HFF-Myc (cell line): ENCODE measurements around the gene B4GALT1.
"Not testable (repeated sequence)": the region's sequence is repeated elsewhere in the genome, so short reads cannot be mapped to it uniquely, and the experiment has no call there.

Experiments
- DNase-seq: peaks from one replicate; pipeline ENCODE4 v3.0.0-alpha.2; 2011; ENCODE audit warnings: low read depth; ENCODE audit errors: extremely low read depth
- H3K4me3 ChIP-seq: replicated peaks from 2 replicates; pipeline ENCODE4 v1.5.1; 2011; ENCODE audit warnings: low read depth, mild to moderate bottlenecking, control low read depth, low read length
- TF ChIP-seq, protein P1 (sequence below): IDR thresholded peaks from 2 replicates; pipeline ENCODE4 v1.5.1; 2012; ENCODE audit warnings: mild to moderate bottlenecking, low read depth, low read length, control low read depth; ENCODE audit errors: missing control alignments

B4GALT1 gene

DNA sequence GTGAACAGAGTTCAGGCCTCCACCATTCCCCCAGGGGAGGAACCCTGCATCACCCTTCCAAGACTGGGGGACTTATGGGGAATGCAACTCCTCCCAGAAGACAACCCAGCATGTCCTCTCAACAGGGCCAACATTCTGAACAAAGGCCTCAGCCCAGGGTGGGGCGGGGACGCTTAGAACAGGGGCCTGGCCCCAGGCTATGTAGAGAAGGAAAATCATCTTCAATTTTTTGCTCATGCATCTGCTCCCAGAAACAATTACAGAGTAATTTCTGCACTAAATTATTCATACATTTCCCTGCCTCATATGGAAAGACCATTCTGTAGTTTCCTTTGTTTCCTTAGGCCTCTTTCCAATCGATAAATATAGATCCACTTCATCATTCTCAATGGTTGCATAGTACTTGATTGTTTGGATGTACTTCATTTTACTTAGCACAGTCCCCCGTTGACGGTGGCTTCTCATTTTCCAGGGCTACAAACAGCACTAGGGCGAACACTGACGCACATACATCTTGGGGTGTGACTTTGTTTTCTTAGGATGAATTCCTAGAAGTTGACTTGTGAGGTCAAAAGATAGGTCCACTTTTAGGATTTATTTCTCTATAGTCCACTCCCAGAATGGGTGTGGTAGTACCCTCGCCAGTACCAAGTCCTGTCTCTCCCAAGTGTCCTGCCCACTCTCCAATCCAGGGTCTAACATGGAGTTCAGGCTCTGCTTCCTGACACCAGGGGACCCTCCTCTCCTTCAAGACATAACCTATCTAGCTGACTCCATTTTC is 63.4 kb downstream of the B4GALT1 start:
- no peak for DNase-seq
- H3K4me3 ChIP-seq, result no peak overlapping the region
- TF ChIP-seq, protein P1, sequence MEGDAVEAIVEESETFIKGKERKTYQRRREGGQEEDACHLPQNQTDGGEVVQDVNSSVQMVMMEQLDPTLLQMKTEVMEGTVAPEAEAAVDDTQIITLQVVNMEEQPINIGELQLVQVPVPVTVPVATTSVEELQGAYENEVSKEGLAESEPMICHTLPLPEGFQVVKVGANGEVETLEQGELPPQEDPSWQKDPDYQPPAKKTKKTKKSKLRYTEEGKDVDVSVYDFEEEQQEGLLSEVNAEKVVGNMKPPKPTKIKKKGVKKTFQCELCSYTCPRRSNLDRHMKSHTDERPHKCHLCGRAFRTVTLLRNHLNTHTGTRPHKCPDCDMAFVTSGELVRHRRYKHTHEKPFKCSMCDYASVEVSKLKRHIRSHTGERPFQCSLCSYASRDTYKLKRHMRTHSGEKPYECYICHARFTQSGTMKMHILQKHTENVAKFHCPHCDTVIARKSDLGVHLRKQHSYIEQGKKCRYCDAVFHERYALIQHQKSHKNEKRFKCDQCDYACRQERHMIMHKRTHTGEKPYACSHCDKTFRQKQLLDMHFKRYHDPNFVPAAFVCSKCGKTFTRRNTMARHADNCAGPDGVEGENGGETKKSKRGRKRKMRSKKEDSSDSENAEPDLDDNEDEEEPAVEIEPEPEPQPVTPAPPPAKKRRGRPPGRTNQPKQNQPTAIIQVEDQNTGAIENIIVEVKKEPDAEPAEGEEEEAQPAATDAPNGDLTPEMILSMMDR, result no peak

DNA sequence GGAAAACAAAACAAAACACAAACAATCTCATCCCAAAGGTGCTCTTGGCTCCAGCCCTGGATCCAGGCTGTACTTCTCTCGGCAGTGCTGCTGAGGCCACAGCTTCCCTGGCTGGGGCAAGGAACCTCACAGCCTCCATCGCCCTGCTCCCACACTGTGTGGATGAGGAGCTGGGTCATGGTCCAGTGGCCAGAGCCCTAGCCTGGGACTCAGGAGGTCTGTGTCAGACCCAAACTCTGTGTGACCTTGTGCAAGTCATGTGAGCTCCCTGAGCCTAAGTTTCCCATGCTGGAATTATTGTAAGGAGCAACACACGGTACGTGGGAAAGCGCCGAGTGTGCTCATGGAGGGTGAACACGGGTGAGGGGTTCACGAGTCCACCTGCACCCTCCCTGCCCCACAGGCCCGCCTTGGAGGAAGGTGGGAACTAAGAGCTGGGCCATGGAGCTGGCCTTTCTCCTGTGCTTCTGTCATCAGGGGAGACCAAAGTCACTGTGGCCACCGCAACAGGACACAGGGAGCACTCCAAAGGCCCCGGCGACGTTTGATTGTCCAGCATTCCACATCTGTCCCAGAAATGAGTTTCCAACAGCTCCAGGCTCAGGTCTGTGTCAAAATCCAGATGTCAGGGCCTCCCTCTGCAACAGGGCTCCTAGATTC is 64.5 kb downstream of the B4GALT1 start:
- H3K4me3 ChIP-seq, result no peak overlapping the region
- TF ChIP-seq, protein P1, result no peak
- no peak for DNase-seq

DNA sequence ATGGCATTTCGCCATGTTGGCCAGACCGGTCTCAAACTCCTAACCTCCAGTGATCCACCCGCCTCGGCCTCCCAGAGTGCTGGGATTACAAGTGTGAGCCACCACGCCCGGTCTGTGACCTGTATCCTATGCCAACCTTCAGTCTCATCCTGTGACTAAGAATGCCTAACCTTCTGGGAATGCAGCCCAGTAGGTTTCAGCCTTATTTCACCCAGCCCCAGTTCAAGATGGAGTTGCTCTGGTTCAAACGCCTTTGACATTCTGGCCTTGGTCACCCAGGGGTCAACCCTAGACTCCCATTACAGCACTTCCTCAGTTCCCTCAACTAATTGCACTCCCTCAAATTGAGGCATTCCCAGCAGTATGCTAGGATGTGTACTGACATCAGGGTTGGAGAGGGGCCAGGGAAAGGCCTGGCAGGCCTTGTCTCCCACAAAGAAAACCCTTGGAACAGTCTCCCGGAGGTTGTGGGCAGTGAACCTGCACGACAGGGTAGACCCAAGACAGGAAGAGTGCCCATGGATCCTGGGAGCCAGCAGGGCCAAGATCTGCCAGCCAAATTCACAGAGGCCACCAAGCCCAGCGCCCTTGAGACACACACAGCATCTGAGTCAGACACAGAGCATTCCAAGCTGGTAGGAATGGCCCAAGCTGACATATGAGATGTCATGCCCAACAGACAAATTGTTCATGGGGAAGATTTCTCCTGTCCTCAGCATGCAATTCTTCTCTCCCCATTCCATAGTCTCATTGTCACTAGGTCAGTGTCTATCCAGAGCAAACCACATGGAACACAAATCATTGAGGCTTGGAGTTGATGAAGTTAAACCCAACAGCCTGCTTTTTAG is 65.8 kb downstream of the B4GALT1 start:
- TF ChIP-seq, protein P1, result no peak
- no peak for DNase-seq

DNA sequence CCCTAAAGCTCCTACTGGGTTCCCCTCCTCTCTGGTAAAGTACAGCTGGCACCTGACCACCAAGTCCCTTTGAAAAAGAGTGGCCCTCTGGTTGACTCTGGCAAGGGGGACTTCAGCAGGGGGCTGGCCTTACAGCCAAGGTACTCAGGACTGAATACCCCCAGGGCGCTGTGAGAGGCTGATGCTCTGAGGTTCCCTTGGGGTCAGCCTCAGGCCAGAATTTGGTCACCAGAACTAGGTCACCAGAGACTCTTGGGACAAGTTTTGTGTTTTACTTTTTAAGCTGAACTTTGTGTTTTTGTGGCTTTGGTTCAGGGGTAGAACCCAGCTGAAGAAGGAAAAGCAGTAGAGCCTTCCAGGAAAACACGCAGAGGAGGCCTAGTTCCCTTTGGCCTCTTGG is 67.4 kb downstream of the B4GALT1 start:
- no peak overlapping the region for H3K4me3 ChIP-seq
- TF ChIP-seq, protein P1, result no peak
- no peak for DNase-seq

More for the DNA sequence above, 65.8 kb downstream of the B4GALT1 start:
- no peak overlapping the region for H3K4me3 ChIP-seq

DNA sequence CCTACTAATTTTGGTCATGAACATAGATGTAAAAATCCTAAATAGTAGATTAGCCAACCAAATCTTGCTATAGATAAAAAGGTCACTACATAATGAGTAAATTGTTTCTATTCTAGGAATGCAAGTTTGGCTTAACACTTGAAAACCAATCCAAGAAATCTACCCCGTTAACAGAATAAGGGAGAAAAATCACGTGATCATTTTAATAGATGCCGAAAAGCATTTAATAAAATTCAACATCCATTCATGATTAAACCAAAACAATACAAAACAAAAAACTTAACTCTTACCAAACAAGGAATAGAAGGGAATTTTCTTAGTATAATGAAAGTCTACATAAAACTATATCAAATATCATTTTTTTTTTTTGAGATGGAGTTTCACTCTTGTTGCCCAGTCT is 69.9 kb downstream of the B4GALT1 start:
- DNase-seq, result no peak
- no peak overlapping the region for H3K4me3 ChIP-seq
- TF ChIP-seq, protein P1, result no peak

DNA sequence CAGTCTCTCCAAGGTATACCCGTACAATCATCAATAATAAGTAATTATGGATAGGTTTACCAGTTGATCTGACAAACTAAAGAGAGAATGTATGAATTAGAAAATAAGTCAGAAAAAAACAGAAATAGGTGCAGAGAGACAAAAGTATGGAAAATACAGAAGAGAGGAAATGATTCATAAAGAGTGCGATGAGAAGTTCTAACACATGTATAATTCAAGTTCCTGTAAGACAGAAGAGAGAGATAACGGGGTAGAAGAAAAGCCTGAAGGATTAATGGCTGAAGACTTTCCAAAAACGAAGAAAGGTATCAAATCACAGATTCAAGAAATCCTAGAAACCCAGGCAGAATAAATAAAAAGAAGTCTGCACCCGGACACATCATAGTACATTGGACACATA is 74.5 kb downstream of the B4GALT1 start:
- no peak for DNase-seq
- H3K4me3 ChIP-seq, result no peak overlapping the region
- TF ChIP-seq, protein P1, result no peak

DNA sequence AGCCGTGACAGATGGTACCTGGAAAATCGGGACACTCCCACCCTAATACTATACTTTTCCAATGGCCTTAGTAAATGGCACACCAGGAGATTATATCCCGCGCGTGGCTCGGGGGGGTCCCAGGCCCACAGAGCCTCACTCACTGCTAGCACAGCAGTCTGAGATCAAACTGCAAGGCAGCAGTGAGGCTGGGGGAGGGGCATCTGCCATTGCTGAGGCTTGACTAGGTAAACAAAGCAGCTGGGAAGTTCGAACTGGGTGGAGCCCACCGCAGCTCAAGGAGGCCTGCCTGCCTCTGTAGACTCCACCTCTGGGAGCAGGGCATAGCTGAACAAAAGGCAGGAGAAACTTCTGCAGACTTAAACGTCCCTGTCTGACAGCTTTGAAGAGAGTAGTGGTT is 81.5 kb downstream of the B4GALT1 start:
- not testable (repeated sequence) for DNase-seq

More for the DNA sequence above, 81.5 kb downstream of the B4GALT1 start:
- H3K4me3 ChIP-seq, result not testable (repeated sequence)
